Left renal pelvis (tissue), 4 donors: ENCODE measurements around the gene POLR3GL. TPM values are rescaled to one million over a fixed set of nuclear protein-coding genes. Genes with fewer than 3 reads are reported as not detected.
"Not testable (repeated sequence)": the region's sequence is repeated elsewhere in the genome, so short reads cannot be mapped to it uniquely, and the experiment has no call there.

Source experiments
- DNase-seq, 4 donors: peaks; one replicate each; pipeline ENCODE4 v3.0.0-alpha.2; 2013; ENCODE audit warnings: low read depth in 4 of 4, low spot score in 3 of 4
- polyA plus RNA-seq, 4 donors: library from polyadenylated mRNA; unstranded; fragments of 120-200 nt; gene quantifications; one replicate each; pipeline ENCODE4 v1.2.1, GENCODE V29; 2013; ENCODE audit not compliant: insufficient read length in 4 of 4

POLR3GL gene
- 10 to 100 TPM; 30.5 to 39.9 (median 39.3) TPM for polyA plus RNA-seq

DNA sequence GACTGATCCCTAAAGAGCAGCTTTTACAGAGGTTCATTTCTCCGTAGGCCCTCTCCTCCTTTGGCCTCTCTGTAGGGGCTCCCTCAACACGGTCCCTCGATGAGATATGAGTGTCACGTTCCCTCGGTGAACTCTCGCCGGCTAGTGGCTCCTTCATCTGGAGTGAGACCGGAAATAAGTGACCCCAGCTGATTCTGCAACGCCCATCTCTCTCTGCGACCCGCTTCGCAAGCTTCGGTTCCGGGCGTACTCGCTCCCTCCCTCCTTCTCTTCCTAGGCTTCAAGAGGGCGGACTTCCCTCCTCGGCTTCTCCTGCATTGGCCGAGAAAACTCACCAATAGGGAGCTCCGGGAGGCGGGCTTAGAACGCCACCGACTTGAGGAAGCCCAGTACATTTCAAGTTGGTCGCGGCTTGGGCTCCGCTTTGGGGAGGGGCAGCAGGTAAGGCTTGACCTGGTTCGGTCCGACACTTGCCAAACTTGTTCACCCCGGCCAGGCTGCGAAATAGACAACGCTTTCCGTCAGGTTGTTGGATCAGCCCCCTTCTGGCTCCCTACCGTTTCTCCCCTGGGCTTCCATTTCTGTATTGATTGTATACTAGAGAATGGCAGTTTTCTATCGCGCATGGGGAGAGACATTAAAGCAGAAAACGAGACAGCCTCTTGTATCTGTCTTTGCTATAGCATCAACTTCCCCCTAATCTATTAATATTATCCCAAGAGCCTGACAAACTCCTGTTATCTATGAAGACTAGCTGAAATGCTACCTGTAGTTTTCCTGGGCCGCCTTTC lies at the start of gene POLR3GL, which contains the start of gene ANKRD34A:
POLR3GL (plus strand) TSS at position 363 of the 791 bp plus-strand sequence. CDS start 10,176 bp downstream, outside the sequence.
ANKRD34A (minus strand) TSS at position 248 of the 791 bp plus-strand sequence. CDS start 2,816 bp downstream, outside the sequence.
- peak; percentile 90 to 97 (median 92) for DNase-seq

DNA sequence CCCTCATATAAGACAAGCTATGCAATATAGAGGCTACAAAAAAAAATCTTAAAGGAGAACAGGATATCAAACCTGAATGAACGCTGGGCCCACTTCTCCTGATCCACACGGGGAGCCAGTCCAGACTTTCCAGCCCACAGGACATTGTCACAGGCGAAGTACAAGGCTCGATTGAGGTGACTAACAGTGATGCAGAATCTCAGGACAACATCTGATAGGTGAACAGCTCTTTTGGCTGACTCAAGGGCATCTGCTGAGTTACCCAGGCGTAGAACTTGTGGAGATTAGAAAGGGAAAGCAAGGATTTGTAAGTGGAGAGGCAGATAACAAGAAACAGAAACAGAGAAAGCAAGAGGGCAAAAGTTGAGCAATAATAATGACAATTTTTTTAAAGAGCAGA lies 47.7 kb upstream of the POLR3GL start:
- no peak for DNase-seq

- no peak for DNase-seq
Observed at GRCh38 chr1:145917595-145917994, 46.9 kb upstream of the POLR3GL start.

- peak; percentile 80 to 88 (median 84) for DNase-seq
Observed at GRCh38 chr1:145918144-145918991, 46.1 kb upstream of the POLR3GL start, which contains the start of gene PEX11B. TSS of gene PEX11B (minus strand) at chr1:145918717. CDS start at chr1:145918688, 29 bp downstream.

DNA sequence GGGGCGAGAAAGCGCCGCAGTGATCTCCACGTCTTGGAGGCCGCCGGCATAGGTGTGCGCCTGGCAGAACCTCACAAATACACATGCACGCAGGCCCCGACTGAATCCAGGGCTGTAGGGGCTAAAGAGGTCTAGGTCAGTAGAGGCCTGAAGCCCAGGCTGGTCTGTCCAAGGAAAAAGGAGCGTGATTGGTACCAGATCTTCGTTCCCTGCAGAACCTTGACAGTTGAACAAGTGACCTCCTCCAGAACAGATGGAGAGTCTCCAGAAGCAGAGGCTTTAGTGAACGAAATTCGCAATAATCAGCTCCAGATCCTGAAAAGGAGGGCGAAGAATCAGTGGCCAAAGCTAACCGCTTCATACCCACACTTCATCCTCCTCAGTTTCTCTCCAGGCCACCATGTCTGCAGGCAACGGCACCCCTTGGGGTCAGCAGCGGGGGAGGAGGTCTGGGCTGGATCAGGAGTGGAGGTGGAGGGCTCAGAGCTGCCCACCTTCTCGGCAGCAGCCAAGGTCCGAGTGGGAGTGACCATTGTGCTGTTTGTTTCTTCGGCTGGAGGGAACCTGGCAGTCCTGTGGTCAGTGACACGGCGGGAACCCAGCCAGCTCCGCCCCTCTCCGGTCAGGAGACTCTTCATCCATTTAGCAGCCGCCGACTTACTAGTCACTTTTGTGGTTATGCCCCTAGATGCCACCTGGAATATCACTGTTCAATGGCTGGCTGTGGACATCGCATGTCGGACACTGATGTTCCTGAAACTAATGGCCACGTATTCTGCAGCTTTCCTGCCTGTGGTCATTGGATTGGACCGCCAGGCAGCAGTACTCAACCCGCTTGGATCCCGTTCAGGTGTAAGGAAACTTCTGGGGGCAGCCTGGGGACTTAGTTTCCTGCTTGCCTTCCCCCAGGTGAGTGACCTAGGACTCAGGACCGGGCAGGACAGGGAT lies 45.2 kb upstream of the POLR3GL start:
- DNase-seq, result peak in 1 of 4 donors; percentile 12

DNA sequence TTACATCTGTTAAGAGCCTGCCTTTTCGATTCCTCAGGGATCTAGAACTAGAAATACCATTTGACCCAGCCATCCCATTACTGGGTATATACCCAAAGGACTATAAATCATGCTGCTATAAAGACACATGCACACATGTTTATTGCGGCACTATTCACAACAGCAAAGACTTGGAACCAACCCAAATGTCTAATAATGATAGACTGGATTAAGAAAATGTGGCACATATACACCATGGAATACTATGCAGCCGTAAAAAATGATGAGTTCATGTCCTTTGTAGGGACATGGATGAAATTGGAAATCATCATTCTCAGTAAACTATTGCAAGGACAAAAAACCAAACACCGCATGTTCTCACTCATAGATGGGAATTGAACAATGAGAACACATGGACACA lies 44.2 kb upstream of the POLR3GL start:
- not testable (repeated sequence) for DNase-seq

DNA sequence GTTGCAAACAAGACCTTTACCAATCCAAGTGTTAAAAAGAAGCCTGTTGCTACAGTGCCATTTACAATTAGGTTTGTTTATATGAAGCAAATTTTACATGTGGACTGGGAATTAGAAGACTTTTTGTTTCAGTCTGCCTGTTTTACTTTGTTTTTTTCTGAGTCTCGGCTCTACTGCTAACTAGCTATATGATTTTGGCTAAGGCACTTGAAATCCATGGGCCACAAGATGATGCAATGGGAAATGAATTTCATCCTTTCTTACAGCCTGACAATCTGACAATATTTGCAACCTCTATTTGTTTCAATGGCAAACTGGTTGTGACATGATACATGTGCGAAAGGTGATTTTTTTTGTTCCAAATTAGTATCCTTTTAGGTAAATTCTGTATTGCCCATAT lies 42.2 kb upstream of the POLR3GL start:
- DNase-seq, result no peak

DNA sequence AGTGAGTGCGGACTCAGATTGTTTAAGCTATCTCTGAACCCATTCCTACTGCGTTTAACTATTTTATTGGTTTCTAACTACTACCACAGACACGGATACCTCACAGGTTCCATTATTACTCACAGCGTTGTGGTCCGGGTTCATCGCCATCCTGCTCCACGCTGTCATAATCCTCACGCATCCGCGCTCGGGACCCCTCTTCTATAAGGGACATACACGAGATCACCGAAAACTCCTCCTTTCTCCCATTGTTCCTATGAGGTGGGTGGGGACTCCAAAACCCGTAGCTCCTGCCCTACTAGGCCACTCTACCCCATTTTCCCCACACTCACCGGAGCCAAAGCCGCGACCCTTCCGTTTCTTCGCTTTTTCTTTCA lies 37.8 kb upstream of the POLR3GL start:
- no peak for DNase-seq

- DNase-seq, result peak; percentile 96 to 98 (median 98)
Observed at GRCh38 chr1:145927063-145927886, 37.2 kb upstream of the POLR3GL start, which contains the start of gene RBM8A. TSS of gene RBM8A (minus strand) at chr1:145927484. CDS start at chr1:145927426, 58 bp downstream.

DNA sequence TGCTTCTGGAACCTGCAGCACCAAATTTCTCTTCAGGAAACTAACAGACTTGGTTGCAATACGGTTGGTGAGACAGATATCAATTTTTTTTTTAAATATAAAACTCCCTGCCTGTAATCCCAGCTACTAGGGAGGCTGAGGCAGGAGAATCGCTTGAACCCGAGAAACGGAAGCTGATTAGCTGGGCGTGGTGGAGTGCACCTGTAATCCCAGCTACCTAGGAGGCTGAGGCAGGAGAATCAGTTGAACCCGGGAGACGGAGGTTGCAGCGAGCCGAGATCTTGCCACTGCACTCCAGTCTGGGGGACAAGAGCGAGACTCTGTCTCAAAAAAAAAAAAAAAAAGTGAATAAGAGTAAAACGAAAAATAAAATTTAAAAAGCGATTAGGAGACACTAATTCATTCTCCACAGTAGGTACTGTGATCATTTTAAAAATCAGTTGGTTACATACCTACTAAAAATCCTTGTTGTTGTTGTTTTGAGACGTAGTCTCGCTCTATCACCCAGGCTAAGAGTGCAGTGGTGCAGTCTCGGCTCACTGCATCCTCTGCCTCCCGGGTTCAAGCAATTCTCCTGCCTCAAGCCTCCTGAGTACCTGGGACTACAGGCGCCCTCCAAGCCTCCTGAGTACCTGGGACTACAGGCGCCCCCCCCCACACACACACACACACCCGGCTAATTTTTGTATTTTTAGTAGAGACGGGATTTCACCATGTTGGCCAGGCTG lies 36.4 kb upstream of the POLR3GL start:
- DNase-seq, result no peak

GRCh38 chr1:145932522-145933009 lies 31.9 kb upstream of the POLR3GL start:
- DNase-seq, result not testable (repeated sequence)

GRCh38 chr1:145935708-145936107 lies 28.8 kb upstream of the POLR3GL start:
- no peak for DNase-seq

GRCh38 chr1:145936247-145936646 lies 28.2 kb upstream of the POLR3GL start:
- no peak for DNase-seq

- no peak for DNase-seq
Observed at GRCh38 chr1:145937436-145937835, 27.1 kb upstream of the POLR3GL start.

DNA sequence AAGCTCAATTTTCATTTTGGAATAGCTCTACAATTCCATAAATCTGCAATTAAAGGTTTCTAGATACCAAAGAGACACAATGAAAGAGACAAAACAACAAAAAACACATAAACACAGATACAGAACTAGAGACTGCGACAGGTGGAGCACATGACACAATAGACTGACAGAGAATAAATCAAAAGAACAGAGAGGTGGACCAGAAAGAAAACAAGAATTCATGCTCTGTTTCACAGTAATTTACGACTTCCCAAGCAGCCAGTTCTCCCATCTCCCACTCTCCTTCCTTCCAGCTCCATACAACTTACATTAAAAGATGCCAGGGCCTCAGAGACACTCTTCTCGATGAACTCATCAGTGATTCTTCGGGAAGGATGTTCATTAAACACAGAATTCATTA lies 22.1 kb upstream of the POLR3GL start:
- no peak for DNase-seq

DNA sequence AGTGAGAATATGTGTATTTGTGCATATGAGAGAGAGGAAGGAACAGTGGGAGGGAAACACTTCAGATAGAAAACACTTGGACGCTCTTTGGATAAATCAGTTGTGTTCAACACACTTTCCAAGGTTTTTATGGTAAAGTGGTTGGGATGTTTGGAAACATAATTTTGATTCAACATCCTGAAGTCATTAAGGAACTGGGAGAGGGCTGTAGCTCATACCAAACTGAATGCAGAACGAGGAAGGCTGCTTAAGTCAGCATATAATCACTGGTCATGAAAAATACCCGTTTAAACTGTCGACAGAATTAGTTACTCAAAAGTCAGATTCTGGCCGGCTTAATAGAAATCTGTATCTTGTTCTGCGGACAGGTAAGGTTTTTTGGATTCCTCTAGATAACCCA lies 21.6 kb upstream of the POLR3GL start:
- no peak for DNase-seq

GRCh38 chr1:145944532-145944931 lies 20.0 kb upstream of the POLR3GL start:
- DNase-seq, result no peak

- DNase-seq, result no peak
Observed at GRCh38 chr1:145946477-145946986, 18.0 kb upstream of the POLR3GL start.
